ENCODE results near the gene HINFP.
"Not testable (repeated sequence)": the region's sequence is repeated elsewhere in the genome, so short reads cannot be mapped to it uniquely, and the experiment has no call there.

- TF ChIP-seq CTCF, POLR2A (IDR thresholded peaks at IDR 0.05): not testable (repeated sequence)
These were observed 63.0 kb downstream of the HINFP start for GRCh38 chr11:119184399-119184798.

Data from thyroid gland (tissue), 4 donors.